OCI-LY7 (cell line): Measurements from ENCODE around the gene METTL22.

Experiments used
- CTCF ChIP-seq: fragments of 200-600 bp; sonication (generic); conservative IDR thresholded peaks from 2 replicates; pipeline ENCODE4 v1.5.1; 2014; ENCODE audit warnings: mild to moderate bottlenecking, antibody characterized with exemption, low read length, moderate library complexity, mixed read lengths
- EZH2phosphoT487 ChIP-seq: fragments of 200-600 bp; sonication (generic); IDR thresholded peaks from 2 replicates; pipeline ENCODE4 v1.6.1; 2018; ENCODE audit warnings: low read depth, borderline replicate concordance, mild to moderate bottlenecking, mixed run types, antibody characterized with exemption, low read length, moderate library complexity, mixed read lengths

GRCh38 chr16:8585041-8585440, 36.5 kb upstream of the METTL22 start:
- TF ChIP-seq CTCF (no peak), EZH2phosphoT487 (no peak)
